ENCODE measurements around the gene CAPN5. TPM values are rescaled to one million over a fixed set of nuclear protein-coding genes. Genes with fewer than 3 reads are reported as not detected.

CAPN5 gene
- total and polyA plus RNA-seq, 2 of the 13 experiments (the other 11 are each of a cell fraction or from before 2014, with no cell fraction given), result 0.27 to 1.2 TPM

GRCh38 chr11:77061258-77061657 is 5.5 kb upstream of the CAPN5 start (continued):
- TF ChIP-seq CBX5 (CRISPR knock-in tag; IDR thresholded peaks at IDR 0.05; ENCODE audit: borderline replicate concordance) (peak; percentile 39; the same call in 1 of the 2 replicates), HNF1B (CRISPR knock-in tag; IDR thresholded peaks at IDR 0.05) (peak; percentile 67)

GRCh38 chr11:77062924-77063323 is 3.8 kb upstream of the CAPN5 start:
- Histone ChIP-seq H3K27ac (ENCODE audit: extremely low read length, insufficient read depth, low read length) (no peak overlapping the region), H3K36me3 (replicated peaks in 1 of 2; ENCODE audit: control insufficient read depth in 1 of 2, insufficient read depth in 2 of 2, low read length in 2 of 2) (no peaks in the 10 kb centered on the region), H3K9me3 (ENCODE audit: low read length) (peaks cover 6% of the 10 kb centered on the region), H3K4me3 (replicated peaks in 1 of 3; ENCODE audit: insufficient read depth in 1 of 3, low read depth in 2 of 3, low read length in 3 of 3) (no peak overlapping the region), H3K27me3 (ENCODE audit: control insufficient read depth in 1 of 2, insufficient read depth in 2 of 2, low read length in 2 of 2) (peaks cover 12 to 24% of the 10 kb centered on the region in 2 experiments; a peak in 4 of 5 replicates), H3K4me1 (ENCODE audit: insufficient read depth, low read length) (peaks cover 48% of the 10 kb centered on the region), H3K4me2 (ENCODE audit: low read depth, low read length) (no peak overlapping the region), H4K20me1 (ENCODE audit: insufficient read depth, low read length) (0 out of 2 replicates have a peak, but pooled peaks cover 2% of the 10 kb centered on the region), H2AFZ (ENCODE audit: low read length) (no peak overlapping the region), H3K79me2 (ENCODE audit: insufficient read depth, low read length) (no peaks in the 10 kb centered on the region), H3K9ac (ENCODE audit: insufficient read depth, low read depth, low read length) (no peak overlapping the region)
- in situ Hi-C loops (cut with HindIII; ENCODE audit: extremely low pct_ligation_motif_present, low pct_unique_long_range_greater_than_20kb) (no loop called here), intact Hi-C loops (cut with micrococcal nuclease; ENCODE audit: unreplicated experiment) (no loop called here)
- ATAC-seq, result no peak
- FAIRE-seq, result no peak
- BruUV-seq (replicated peaks), result no TSS peak
- ChIA-PET CTCF (ENCODE audit: low intra/inter-chr PET ratio, low total read pairs) (interaction anchor here (0.6 kb wide), 1 partner anchor 15 kb away, joined by 3 read pairs; no protein-coding TSS in a partner anchor), POLR2A (interaction anchor here (1.2 kb wide), 1 partner anchor 16 kb away, joined by 5 read pairs; no protein-coding TSS in a partner anchor)
- no peak for DNase-seq (ENCODE audit: low spot score)
- TF ChIP-seq EEA1 (CRISPR knock-in tag; IDR thresholded peaks at IDR 0.05; ENCODE audit: borderline replicate concordance) (no peak), SNRNP70 (IDR thresholded peaks at IDR 0.05; ENCODE audit: low read depth, low read length) (no peak), KDM1A (CRISPR knock-in tag; IDR thresholded peaks at IDR 0.05) (no peak), PPARG (CRISPR knock-in tag; conservative IDR thresholded peaks at IDR 0.05) (no peak), STAG1 (CRISPR knock-in tag; IDR thresholded peaks at IDR 0.05) (0 out of 2 replicates have a peak, but pooled peaks have one; percentile 19), PBX3 (CRISPR knock-in tag; IDR thresholded peaks at IDR 0.05; ENCODE audit: borderline replicate concordance) (no peak), NR3C1 (CRISPR knock-in tag; IDR thresholded peaks at IDR 0.05) (no peak), NFKB2 (CRISPR knock-in tag; IDR thresholded peaks at IDR 0.05; ENCODE audit: borderline replicate concordance) (no peak), ZNF362 (CRISPR knock-in tag; IDR thresholded peaks at IDR 0.05; ENCODE audit: borderline replicate concordance) (no peak), NR2F1 (CRISPR knock-in tag; IDR thresholded peaks at IDR 0.05) (no peak), SP5 (CRISPR knock-in tag; IDR thresholded peaks at IDR 0.05; ENCODE audit: borderline replicate concordance, low read depth) (no peak), CTCF (CRISPR knock-in tag; IDR thresholded peaks at IDR 0.05) (peak; percentile 41), BRF2 (CRISPR knock-in tag; IDR thresholded peaks at IDR 0.05) (no peak), SNAPC2 (CRISPR knock-in tag; IDR thresholded peaks at IDR 0.05) (no peak)

Measured in HepG2 (cell line).